CD4-positive, alpha-beta T cell treated with Interleukin-4 for 1 hour (primary cell): ENCODE results near the gene TRIM60.
"Not testable (repeated sequence)": the region's sequence is repeated elsewhere in the genome, so short reads cannot be mapped to it uniquely, and the experiment has no call there.

Experiments used
- DNase-seq, 2 donors: peaks; one replicate each; pipeline ENCODE4 v3.0.0-alpha.2; 2020 to 2022

The TRIM60 gene

DNA sequence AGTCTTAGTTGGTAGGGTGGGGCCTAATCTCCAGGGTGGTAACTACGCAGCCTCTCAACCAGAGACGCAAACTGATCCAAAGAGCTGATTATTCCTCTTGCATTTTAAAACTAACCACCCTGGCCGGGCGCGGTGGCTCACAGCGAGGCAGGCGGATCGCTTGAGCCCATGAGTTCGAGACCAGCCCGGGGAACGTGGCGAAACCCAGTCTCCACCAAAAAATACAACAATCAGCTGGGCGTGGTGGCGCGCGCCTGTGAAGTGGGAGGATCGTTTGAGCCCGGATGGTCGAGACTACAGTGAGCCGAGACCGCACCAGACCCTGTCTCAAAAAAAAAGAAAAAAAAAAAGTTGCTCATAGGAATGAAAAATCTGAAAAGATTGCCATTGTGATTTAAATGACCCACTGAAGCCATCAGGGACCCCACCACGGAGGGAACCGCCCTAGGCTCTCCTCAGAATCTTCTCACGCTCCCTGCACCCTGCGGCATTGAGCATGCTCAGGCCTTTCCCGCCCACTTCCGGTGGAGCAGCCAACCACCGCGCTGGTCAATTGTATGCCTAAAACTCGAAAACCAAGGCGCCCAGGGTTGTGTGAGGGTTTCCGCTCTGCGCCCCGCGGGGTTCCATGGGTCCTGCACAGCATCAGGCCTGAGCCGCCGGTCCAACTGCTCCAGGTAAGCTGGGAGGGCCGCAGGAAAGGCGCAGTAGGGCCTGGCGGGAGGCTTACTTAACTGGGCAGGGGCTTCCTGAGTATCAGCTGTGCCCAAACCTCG lies at the start of gene TRIM60:
Gene TRIM60 (plus strand): TSS at position 564 of the 776 bp plus-strand sequence. CDS start 8,074 bp downstream, outside the sequence.
- DNase-seq: no peak

DNA sequence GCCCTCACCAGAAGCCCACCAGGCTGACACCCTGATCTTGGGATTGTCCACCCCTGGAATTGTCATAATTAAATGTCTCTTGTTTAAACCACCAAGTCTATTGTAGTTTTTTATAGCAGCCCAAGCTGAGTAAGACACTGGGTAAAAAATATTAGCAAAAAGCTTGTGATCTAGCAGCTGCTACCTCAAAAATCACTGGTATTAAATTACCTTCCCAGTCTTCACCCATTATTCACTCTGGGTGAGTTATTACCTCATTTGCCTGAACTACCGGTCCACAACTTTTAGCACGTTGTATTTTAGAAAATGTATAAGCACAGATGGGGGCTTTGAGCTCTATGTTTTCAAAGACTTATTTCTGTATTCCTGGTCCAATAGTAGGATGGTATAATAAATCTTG lies 42.3 kb upstream of the TRIM60 start:
- DNase-seq: no peak

DNA sequence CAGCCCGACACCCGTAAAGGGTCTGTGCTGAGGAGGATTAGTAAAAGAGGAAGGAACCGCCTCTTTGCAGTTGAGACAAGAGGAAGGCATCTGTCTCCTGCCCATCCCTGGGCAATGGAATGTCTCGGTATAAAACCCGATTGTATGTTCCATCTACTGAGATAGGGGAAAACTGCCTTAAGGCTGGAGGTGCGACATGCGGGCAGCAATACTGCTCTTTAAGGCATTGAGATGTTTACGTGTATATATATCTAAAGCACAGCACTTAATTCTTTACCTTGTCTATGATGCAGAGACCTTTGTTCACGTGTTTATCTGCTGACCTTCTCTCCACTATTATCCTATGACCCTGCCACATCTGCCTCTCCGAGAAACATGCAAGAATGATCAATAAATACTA lies 41.0 kb upstream of the TRIM60 start:
- not testable (repeated sequence) for DNase-seq

GRCh38 chr4:164996123-164996522 lies 35.7 kb upstream of the TRIM60 start:
- not testable (repeated sequence) for DNase-seq

- DNase-seq: no peak
These were observed 34.5 kb upstream of the TRIM60 start for GRCh38 chr4:164997324-164997723.

DNA sequence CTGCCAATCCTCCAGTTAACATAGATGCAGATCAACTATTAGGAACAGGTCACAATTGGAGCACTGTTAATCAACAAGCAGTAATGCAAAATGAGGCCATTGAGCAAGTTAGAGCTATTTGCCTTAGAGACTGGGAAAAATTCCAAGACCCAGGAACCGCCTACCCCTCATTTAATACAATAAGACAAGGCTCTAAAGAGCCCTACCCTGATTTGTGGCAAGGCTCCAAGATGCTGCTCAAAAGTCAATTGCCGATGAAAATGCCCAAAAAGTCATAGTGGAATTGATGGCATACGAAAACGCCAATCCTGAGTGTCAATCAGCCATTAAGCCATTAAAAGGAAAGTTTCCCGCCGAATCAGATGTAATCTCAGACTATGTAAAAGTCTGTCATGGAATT lies 33.9 kb upstream of the TRIM60 start:
- no peak for DNase-seq

DNA sequence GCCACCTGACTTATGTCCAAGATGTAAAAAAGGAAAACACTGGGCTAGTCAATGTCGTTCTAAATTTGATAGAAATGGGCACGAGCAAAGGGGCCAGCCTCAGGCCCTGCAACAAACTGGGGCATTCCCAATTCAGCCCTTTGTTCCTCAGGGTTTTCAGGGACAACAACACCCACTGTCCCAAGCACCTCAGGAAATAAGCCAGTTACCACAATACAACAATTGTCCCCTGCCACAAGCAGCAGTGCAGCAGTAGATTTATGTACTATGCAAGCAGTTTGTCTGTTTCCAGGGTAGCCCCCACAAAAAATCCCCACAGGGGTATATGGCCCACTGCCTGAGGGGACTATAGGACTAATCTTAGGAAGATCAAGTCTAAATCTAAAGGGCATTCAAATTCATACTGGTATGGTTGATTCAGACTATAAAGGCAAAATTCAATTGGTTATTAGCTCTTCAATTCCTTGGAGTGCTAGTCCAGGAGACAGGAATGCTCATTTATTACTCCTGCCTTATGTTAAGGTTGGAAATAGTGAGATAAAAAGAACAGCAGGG lies 33.2 kb upstream of the TRIM60 start:
- DNase-seq: not testable (repeated sequence)

DNA sequence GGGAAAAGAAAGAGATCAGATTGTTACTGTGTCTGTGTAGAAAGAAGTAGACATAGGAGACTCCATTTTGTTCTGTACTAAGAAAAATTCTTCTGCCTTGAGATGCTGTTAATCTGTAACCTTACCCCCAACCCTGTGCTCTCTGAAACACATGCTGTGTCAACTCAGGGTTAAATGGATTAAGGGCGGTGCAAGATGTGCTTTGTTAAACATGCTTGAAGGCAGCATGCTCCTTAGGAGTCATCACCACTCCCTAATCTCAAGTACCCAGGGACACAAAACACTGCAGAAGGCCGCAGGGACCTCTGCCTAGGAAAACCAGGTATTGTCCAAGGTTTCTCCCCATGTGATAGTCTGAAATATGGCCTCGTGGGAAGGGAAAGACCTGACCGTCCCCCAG lies 29.8 kb upstream of the TRIM60 start:
- not testable (repeated sequence) for DNase-seq

DNA sequence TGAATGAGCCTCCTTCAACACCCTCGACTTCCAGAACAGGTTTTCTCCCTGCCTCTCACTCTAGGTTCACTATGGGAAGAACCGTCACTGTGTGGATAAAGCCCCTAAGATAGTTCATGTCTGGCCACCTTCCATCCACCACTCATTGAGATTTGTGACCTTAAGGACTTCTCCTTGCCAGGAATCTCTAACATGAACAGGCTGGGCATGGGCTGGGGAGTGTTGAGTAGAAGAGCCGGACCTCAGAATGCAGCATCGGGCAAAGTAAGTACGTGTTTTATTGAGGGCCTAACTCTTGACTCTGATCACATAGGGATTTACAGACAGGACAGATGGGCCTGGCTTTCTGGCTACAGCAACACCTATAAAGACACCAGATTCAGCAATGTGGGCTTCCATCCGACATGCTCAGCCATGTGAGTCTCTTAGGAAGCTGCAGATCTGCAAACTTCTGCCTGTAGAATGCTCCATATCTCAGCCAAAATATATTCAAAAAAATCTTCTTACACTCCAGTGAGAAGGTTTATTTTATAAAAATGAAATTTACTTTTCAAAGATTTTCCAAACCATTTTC lies 26.4 kb upstream of the TRIM60 start:
- no peak for DNase-seq

DNA sequence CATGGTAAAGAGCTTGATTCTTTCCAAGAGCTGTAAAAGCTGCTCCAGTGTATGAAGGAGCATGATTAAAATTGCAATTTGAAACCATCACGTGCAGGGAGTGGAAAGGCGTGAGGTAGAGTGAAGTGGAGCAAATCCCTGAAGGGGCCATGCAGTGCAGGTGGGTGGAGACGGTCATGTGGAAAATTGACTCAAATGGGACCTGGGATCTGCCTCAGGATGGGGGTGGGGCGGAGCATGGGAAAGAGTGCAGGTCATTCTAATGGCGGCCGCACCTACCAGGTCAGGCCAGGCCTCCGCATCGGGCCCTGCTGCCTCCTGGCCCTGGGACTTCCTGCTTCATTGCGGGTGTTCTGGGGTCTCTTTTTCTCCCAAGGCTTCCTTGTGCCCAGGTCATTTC lies 25.3 kb upstream of the TRIM60 start:
- DNase-seq: no peak

DNA sequence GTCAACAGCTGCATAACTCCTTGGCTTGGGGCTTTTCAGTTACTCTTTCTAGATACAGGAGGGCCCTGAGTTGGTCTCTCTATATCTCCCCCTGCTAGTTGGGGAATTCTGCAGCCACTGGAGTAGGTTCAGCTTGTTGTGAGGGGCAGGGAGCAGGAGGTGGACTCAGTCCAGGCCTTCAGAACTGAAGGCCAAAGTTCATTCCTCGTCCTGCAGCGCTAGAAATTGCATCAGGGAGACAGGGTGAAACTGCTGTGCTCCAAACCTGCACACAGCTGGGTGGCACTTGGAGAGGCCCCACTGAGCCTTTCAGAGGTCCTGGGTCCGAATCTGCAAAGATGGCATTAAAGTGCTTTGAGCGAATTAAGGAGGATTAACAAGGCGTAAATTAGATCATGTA lies 24.9 kb upstream of the TRIM60 start:
- DNase-seq: no peak

GRCh38 chr4:165009493-165010227 lies 22.1 kb upstream of the TRIM60 start:
- no peak for DNase-seq

DNA sequence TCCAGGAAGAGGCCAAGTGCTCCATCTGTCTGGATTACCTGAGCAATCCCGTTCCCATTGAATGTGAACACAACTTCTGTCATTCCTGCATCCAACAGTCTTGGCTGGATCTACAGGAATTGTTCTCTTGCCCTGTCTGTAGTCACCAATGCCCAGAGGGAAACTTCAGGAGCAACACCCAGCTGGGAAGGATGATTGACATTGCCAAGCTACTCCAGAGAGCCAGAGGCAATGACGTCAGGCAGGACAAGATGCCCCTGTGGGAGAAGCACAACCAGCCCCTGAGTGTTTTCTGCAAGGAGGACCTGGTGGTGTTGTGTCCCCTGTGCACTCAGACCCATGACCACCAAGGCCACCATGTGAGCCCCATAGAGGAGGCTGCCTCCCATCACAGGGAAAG lies 21.3 kb upstream of the TRIM60 start:
- no peak for DNase-seq

DNA sequence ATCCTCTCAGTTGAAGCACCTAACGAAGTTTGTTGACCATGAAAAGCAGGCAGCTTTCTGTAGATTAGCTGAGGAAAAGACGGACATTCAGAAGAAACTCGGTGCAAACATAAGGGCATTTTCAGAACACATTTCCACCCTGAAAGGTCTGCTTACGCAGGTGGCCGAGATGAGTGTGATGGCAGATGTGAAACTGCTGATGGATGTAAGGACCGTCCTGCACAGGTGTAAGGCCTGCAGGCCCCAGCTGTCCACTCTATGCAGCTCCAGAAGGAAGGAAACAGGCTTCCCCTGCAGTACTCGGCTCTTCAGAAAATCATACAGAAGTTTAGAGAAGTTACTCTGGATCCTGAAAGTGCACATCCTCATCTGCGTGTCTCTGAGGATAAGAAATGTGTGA lies 20.8 kb upstream of the TRIM60 start:
- DNase-seq: no peak

GRCh38 chr4:165011403-165011802 lies 20.4 kb upstream of the TRIM60 start:
- DNase-seq: no peak

DNA sequence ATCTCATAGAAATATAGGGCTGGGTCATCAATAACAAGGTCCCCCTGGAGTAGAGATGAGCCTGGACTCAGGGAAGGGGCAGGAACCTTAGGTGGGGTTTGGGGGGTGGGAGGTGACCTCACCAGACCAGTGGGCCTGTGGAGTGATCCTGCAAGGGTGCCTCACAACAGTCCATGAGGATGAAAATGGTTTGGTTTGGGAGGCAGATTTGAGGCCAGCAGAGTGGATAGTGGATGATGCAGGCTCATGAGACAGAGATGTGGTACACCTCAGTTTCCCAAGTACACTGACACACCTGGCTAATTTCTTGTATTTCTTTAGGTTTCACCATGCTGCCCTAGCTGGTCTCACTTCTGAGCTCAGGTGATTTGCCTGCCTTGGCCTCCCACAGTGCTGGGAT lies 18.1 kb upstream of the TRIM60 start:
- no peak for DNase-seq

GRCh38 chr4:165016971-165017370 lies 14.8 kb upstream of the TRIM60 start:
- no peak for DNase-seq

DNA sequence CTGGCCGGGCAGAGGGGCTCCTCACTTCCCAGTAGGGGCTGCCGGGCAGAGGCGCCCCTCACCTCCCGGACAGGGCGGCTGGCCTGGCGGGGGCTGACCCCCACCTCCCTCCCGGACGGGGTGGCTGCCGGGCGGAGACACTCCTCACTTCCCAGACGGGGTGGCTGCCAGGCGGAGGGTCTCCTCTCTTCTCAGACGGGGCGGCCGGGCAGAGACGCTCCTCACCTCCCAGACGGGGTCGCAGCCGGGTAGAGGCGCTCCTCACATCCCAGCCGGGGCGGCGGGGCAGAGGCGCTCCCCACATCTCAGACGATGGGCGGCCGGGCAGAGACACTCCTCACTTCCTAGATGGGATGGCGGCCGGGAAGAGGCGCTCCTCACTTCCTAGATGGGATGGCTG lies 11.8 kb upstream of the TRIM60 start:
- DNase-seq: not testable (repeated sequence)

DNA sequence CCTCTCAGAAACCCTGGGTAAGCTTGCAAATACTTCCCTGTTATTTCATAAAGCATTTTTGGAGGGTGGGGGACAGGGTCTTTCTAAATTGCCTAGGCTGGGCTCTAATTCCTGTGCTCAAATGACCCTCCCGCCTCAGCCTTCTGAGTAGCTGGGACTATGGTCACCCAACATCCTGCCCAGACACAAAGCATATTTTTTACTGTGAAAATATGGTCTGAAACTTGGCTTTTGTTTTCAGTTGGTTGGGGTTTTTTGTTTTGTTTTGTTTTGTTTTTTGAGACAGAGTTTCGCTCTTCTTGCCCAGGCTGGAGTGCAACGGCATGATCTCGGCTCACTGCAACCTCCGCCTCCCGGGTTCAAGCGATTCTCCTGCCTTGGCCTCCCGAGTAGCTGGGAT lies 6.0 kb upstream of the TRIM60 start:
- not testable (repeated sequence) for DNase-seq

DNA sequence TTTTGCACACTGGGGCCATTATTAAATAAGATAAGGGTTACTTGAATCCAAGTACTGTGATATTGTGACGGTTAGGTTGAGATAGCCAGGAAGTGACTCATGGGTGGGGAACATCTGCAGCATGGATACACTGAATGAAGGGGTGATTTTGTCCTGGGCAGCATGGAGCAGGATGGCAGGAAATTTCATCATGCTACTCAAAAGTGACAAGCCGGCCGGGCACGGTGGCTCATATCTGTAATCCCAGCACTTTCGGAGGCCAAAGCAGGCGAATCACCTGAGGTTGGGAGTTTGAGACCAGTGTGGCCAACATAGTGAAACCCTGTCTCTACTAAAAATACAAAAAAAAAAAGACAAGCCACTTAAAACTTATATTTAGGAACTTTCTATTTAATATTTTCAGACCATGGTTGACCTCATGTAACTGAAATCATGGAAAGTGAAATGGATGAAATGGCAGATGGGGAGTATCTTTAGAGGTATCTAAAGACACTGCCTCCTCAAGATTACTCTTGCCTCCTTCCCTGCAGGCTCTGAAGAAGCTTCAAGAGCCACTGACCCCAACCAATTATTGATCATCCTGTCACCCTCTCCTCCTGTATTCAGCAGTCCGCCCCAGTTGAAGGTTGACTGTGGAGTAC lies 3.9 kb upstream of the TRIM60 start:
- no peak for DNase-seq

- no peak for DNase-seq
These were observed 16.4 kb downstream of the TRIM60 start for GRCh38 chr4:165048170-165048569.

- no peak for DNase-seq
These were observed 20.8 kb downstream of the TRIM60 start for GRCh38 chr4:165052627-165053026.

DNA sequence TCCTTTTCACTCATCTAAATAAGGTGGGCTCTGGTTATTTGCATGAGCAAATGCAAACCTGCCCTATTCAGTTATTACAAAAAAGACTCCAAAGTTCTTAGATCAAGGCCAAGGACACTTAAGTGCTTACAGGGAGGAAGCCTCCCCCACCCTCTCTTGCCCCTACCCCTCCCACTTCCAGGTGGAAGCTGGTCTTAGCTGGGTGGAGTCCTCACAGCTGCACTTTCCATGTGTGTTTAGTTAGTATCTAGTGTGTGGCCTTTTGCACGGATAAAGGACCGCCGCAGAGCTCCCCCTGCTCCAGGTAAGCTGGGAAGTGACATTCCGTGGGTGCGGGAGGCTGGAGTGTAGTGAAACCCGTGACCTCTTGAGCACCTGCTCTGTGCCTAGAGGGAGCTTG lies 21.8 kb downstream of the TRIM60 start, which contains the start of gene TRIM75:
Gene TRIM75 (plus strand): TSS at position 222 of the 400 bp plus-strand sequence. CDS start 5,282 bp downstream, outside the sequence.
- DNase-seq: no peak
